ENCODE results near the gene TRIM49D1.
"Not testable (repeated sequence)": the region's sequence is repeated elsewhere in the genome, so short reads cannot be mapped to it uniquely, and the experiment has no call there.

Gene TRIM49D1
- total RNA-seq = 0 to 0.22 (median 0) reads per million in 17 experiments

- DNase-seq = no peak
Observed at GRCh38 chr11:89922195-89922660, at the start of gene TRIM49D1. TRIM49D1 (minus strand) TSS chr11:89922245; CDS start chr11:89917710, 4,535 bp downstream.

GRCh38 chr11:89965737-89966136, 43.7 kb upstream of the TRIM49D1 start, which contains the start of gene TRIM64:
TRIM64 (plus strand) TSS chr11:89966037; CDS start chr11:89968504, 2,467 bp downstream.
- DNase-seq = not testable (repeated sequence)

GRCh38 chr11:89960833-89961232, 38.8 kb upstream of the TRIM49D1 start:
- not testable (repeated sequence) for DNase-seq

GRCh38 chr11:89923764-89924163, 1.7 kb upstream of the TRIM49D1 start, which contains the start of gene TRIM49D2:
TRIM49D2 (plus strand) TSS chr11:89924064; CDS start chr11:89926762, 2,698 bp downstream.
- DNase-seq = not testable (repeated sequence)

GRCh38 chr11:89900809-89901208, 21.2 kb downstream of the TRIM49D1 start:
- DNase-seq = not testable (repeated sequence)

GRCh38 chr11:89893245-89893644, 28.8 kb downstream of the TRIM49D1 start:
- DNase-seq = not testable (repeated sequence)

GRCh38 chr11:89877511-89877910, 44.5 kb downstream of the TRIM49D1 start:
- DNase-seq = not testable (repeated sequence)

- DNase-seq = not testable (repeated sequence)
Observed at GRCh38 chr11:89872588-89872987, 49.5 kb downstream of the TRIM49D1 start.

GRCh38 chr11:89865223-89865622, 56.8 kb downstream of the TRIM49D1 start:
- DNase-seq = not testable (repeated sequence)

- not testable (repeated sequence) for DNase-seq
Observed at GRCh38 chr11:89863906-89864704, 57.9 kb downstream of the TRIM49D1 start.

Data from suppressor macrophage (primary cell).